NCI-H146 (cell line): ENCODE measurements around the gene SACM1L.
"Not testable (repeated sequence)": the region's sequence is repeated elsewhere in the genome, so short reads cannot be mapped to it uniquely, and the experiment has no call there.

Experiments
- DNase-seq: peaks from one replicate; lab custom pipeline; 2025; lab: John Stamatoyannopoulos, UW

SACM1L gene

GRCh38 chr3:45741742-45742460, 52.7 kb downstream of the SACM1L start:
- DNase-seq = no peak

DNA sequence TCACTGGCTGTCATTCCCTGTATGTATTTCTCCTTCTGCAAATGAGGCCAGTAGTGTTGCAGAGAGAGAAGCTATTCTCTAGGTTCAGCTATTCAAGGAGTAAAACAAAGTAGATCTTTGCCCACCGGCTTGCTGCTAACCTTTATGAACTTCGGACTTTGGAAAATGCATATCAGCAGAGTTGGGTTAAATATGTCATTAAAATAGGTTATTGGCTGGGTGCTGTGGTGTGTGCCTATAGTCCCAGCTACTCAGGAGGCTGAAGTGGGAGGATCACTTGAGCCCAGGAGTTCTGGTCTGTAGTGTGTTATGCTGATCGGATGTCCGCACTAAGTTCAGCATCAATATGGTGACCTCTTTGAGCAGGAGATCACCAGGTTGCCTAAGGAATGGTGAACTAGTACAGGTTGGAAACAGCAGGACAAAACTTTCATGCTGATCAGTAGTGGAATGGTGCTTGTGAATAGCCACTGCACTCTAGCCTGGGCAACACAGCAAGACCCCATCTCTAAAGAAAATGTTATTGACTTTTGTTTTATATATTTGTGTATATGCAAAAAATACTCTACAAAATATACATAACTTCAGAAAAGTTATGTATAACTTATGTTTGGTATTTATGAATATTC, 53.4 kb downstream of the SACM1L start:
- no peak for DNase-seq

DNA sequence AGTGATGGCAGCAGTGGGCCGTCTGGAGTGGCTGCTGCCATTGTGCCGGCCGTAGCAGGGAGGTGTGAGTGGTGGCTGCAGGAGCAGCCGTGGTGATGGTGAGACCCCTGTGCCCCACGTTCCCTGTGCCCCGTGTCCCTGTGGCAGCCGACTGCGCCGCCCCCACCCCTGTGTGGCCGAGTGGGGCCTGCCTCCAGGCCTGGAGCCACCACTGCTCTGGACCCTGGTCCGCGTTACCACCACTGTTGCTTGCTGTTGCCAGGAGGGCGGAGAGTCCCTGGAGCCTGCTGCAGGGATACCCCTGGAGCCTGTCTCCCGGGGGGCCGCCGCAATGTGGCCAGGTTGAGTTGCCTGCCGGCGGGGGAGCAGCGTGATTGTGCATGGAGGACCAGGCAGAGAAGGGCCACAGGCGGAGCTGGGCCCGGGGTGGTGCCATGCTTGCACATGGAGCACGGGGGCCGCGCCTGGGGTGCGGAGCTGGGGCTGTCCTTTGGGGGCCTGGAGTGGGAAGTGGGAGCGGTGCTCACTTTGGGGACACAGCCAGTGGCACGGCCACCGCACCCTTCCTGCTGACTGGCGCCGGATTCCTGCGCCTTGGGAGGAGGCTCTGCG, 57.1 kb downstream of the SACM1L start:
- no peak for DNase-seq

DNA sequence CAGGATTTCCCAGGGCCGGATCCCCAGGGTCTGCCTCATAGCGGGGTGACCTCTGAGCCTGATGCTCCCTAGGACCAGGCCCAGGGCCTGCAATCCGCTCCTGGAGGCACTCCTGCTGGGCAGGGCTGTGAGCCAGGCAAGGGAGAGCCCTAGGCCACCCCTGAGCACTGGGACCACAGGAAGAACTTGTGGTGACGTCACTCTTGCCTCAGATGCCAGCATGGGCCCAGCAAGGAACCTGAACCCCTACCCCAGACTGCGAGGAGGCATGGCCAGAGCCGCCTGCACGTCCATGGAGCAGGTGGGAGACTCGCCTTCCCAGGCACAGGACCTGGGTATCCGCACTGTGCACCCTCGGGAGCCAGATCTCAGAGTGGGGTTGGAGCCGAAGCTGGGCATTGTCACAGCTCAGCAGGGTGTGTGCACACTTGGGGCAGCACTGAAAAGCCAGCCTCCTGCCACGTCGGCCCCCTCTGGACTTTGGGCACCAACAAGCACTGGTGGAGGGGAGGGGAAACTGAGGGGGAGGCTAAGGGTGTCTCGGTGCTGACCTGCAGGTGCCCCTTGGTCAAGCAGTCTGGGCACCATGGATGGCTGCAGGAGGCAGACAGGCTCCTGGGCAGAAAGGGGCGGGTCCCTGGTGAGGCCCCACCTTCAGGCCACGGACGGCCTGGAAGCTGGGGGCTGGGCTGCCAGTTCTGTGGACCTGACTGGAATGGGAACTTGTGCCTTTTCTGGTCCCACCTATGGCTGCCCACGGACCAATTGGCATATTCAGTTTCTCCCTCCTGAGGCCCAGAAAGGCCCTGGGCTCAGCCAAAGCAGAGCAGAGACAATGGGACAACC, 57.8 kb downstream of the SACM1L start:
- no peak for DNase-seq

DNA sequence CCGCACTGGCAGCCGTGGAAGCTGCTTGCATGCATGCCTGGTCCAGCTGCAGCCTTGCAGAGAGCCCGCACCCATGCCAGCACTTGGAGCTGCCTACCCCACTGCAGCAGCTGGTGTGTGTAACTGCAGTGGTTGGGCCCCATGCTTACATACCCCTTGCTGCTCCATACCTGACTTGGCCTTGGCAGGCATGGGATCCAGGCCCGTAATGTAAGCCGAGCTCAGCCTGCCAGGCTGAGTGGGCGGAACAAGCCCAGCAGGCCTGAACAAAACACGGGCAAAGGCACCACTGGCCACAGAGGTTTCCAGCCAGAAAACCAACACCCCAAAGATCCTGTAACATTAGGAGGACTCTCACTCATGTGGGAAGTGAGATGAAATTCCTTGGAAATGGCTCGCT, 58.9 kb downstream of the SACM1L start:
- DNase-seq = no peak

DNA sequence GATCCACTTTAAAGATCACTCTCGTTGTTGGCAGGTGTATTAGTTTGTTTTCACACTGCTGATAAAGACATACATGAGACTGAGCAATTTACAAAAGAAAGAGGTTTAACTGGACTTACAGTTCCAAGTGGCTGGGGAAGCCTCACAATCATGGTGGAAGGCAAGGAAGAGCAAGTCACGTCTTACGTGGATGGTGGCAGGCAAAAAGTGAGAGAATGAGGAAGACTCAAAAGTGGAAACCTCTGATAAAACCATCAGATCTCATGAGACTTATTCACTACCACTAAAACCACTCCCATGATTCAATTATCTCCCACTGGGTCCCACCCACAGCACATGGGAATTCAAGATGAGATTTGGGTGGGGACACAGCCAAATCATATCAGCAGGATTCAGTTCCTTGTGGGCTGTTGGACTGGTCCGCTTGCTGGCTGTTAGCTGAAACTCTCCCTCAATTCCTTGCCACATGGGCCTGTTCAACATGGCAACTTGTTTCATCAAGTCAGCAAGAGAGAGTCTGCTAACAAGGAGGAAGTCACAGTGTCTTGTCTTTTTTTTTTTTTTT, 59.9 kb downstream of the SACM1L start:
- not testable (repeated sequence) for DNase-seq

DNA sequence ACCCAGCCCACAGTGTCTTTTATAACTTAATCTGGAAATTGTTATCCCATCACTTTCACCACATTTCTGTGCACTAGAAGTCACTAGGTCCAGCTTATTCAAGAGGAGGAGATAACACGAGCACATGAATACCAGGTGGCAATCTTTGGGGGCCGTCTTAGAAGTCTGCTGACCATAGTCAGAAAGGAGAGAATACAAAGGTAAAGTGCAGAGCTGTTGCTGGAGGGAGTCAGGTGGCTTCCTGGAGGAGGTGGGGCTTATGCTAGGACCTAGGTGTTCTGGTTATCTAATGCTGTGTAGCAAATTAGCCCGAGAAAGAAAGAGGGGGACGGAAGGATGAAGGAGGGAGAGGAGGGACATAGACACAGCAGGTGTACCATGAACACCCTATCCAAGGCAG, 60.7 kb downstream of the SACM1L start:
- no peak for DNase-seq

- no peak for DNase-seq
Measured at GRCh38 chr3:45751537-45752242, 62.5 kb downstream of the SACM1L start.

- no peak for DNase-seq
Measured at GRCh38 chr3:45753095-45753494, 63.9 kb downstream of the SACM1L start.

- DNase-seq = no peak
Measured at GRCh38 chr3:45754461-45754860, 65.3 kb downstream of the SACM1L start.

GRCh38 chr3:45756055-45756454, 66.9 kb downstream of the SACM1L start:
- DNase-seq = no peak

- DNase-seq = not testable (repeated sequence)
Measured at GRCh38 chr3:45757141-45757540, 67.9 kb downstream of the SACM1L start.

DNA sequence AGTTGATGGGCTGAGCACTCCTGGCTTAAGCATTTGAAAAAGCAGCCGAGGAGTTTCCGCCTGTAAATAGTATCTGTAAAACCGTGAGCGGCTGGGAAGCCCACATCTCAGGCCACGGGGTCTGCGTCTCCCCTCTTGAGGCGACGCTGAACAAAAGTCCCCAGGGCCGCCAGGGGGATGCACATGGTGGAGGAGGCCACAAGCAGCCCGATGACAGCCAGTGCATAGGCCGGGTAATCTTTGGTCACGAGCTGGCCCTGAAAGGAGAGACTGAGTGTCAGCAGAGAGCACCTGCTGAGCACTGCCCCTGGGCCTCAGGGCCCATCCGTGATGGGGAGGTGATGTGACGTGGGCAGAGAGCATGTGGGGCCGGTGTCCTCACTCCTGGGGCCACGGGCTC, 69.7 kb downstream of the SACM1L start:
- no peak for DNase-seq

DNA sequence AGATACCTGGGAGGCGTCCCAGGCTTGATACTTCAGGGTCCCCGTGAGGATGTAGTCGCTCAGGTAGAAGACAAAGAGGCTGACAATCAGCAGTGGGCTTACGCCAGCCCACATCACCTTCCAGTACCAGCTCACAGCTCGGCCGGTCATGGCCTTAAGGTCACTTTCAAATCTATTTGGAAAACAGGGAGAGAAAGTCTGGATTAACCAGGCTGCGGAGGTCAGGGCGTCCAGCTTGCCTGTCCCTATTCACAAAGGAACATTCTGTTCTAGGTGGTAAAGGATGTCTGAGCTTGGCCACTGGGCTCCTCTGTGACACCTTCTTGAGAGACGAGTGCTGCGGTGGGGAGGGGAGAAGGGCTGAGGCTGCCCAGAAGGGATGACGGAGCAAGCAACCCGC, 70.7 kb downstream of the SACM1L start:
- no peak for DNase-seq

- DNase-seq = peak; percentile 63
Measured at GRCh38 chr3:45760878-45761711, 71.9 kb downstream of the SACM1L start.

GRCh38 chr3:45761831-45762230, 72.6 kb downstream of the SACM1L start:
- no peak for DNase-seq

DNA sequence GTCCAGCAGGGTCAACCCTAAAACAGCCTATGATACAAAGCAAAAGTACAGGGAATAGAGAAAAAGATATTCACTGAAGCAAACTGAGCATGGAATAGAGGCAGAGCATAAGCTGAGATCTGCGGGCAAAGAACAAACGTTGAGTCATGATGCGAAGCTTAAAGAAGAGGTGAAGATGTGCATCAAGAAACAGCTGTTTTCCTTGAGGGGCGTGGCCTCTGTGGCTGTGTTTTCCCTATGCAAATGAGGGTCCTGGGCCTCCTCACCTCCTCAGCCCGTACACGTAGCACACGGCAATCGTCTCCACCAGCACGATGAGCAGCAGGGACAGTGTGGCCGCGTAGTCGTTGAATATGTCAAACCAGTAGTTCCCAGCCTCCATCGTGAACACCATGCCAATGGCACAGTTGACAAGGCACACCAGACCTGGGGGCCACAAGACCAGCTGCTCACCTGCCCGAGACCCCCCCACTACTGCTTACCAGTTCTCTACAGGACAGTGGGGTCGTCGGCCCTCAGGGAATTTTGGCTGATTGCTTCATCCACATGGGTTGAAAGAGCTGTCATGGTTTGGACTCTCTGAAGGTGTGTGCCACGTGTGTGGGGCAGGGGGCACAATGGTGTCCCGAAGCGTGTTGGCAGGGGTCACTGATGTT, 73.6 kb downstream of the SACM1L start:
- no peak for DNase-seq

DNA sequence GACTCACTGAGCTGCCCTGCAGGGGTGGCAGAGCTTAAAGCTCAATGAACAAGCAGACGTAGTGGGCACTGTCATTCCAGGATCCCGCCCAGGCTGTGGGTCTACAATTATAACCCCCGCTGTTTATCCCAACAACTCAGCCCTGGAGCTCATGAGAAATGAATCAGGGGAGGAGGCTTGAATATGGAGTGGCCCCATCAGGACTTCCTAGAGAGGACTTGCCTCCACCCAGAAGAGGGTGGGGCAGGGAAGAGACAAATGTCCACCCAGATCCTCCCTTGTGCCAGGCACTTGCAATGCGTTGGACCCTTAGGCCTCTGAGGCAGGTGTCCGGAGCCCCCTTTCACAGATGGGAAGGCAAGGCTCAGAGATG, 74.1 kb downstream of the SACM1L start:
- no peak for DNase-seq

- no peak for DNase-seq
Measured at GRCh38 chr3:45765266-45765851, 76.2 kb downstream of the SACM1L start.

GRCh38 chr3:45765958-45766357, 76.8 kb downstream of the SACM1L start:
- DNase-seq = no peak
